NCI-H2196 treated with DMSO at 0.1 percent for 48 hours (cell line): ENCODE results near the gene CDH22.

Experiments used
- DNase-seq: peaks from one replicate; lab custom pipeline; 2025; ENCODE audit not compliant: unreplicated experiment; lab: John Stamatoyannopoulos, UW

The CDH22 gene

DNA sequence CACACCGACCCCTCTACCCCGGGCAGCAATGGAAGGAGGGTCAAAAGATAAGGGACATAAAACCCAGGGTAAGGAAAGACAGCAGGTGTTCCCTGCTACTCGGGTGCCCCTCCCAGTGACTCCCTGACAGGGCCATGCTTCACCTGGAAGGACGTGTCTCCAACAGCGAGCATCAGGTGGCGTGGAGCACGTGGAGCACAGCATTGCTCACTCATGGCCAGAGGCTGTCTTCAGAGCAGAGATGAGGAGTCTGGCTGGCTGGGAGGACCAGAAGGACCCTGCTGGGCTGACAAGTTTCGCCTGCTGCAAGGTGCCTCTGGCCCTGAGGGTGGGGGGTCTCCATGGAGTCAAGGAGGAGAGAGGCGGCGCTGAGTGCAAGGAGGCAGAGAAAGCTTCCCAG, 15.3 kb upstream of the CDH22 start:
- no peak for DNase-seq

DNA sequence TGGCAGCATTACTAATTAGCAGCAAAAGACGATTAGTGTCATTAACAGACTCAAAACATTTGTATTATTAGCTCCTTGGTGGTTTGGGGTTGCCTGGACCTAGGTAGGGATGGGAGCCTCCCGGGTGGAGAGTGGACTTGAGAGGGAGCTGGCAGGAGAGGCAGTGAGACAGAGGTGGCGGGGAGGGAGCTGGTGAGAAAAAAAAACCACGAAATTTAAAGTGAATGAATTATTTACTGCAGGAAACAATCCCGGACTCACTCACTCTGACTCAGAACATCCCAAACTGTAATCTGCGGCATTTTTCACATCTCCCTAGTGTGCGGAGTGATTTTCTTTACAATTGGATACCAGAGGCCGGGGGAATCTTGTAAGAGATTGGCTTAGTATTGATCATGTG, 14.3 kb upstream of the CDH22 start:
- DNase-seq, result no peak

- DNase-seq, result peak; percentile 64
Observed at GRCh38 chr20:46317685-46318177, 9.4 kb upstream of the CDH22 start.

DNA sequence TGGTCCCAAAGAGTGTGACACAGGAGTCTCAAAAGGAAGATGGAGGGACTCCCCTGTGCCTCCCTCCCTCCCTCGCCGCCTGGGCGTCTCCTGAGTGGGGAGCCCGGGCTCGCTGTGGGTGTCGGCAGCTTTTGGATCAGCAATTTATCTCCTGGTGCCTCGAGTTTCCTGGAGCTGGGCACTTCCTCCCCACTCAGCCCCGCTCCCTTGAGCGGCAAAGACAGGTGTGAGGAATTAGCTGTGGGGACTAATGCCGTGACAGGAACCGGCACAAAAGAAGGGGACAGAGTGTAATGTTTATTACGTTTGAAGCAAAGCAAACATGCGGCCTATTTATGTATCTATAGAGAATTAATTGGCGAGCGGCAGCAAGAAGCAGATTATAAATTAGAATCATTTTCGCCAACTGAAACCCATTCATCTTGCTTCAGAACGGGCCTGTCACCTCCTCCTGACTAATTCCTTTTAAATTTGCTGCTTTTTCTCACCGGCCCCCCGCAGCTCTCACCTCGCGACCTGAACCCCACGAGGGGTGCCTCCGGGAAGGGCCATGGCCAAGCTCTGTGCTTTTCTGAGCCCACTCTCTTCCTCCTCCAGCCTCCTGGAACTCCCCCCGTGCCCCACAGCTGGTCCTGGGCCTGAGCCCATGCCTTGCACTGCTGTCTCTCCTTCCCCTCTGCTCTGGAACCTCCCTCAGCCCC, 8.8 kb upstream of the CDH22 start:
- DNase-seq, result no peak

GRCh38 chr20:46315311-46315710, 7.0 kb upstream of the CDH22 start:
- DNase-seq, result no peak

DNA sequence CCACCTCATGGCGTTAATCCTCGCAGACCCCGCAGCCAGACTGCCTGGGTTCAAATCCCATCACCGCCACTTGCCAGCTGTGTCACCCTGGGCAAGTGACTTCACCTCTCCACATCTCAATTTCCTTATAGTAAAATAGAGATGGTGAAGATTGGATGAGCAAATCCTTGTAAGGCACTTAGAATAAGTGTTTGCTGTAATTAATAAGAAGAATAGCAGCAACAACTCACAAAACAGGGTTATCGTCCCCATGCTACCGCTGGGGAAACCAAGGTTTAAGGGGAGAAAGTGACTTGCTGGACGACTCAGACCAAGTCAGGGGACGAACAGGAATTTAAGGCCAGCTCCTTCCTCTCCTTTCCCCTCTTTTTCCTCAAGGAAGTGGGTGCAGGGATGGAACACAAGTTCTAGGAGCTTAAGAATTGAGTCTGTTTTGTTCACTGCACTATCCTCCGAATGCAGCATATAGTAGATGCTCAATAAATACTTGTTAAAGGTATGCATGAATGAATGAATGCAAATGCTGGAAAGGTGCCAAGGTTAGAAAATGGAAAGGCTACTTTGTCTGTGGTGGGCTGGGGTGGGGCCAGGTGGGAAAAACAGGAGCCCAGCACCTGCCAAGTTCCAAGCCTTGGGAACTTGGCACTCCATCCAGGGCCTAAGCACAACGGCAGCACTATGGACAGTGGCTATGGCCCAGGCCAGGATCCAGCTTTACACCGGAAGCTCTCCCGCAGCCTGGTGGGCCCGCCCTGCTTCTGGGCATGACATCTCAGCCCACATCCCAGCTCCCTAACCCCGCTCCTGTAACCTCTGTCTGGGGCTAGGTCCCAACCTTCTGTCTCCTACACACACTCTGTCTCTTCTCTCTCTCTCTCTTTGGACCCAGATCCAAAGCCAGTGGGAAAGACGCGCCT, 4.9 kb upstream of the CDH22 start:
- no peak for DNase-seq

DNA sequence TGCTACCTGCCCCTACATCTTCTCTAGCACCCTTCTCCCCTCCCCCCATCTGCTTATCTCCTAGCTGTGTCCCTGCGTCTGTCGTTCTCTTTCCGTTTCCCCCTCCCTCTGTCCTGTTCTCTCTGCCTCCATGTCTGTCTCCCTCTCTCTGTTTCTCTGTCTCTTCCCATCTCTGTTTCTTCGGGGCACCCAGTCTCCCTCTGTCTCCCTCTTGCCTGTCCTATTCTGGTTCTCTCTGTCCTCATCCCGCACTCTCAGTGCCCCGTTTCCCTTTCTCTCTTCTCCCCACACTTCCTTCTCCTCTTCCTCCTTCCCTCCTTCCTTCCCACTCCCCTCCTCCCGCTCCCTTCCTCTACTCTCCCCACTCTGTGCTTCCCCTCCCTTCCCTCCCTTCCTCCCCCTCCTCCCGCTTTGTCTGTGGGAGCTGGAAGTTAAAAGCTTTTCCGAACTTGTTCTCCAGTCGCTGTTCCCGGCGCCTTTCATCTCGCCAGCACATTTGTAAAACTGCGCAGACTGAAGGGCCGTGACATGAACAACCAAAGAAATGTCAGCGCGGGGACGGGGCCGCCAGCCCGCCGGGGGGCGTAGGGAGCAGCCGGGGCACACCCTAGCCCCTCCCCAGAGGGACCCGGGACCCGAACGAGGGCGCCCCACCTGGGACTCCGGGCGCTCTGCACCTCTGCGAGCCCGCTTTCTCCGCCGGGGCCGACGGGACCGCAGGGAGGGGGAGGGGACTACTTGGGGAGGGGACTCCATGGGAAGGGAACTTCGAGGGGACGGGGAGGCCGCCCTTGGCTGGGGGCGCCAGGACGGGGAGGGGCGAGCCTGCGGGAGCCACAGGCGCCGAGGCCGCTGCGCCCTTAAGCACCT, 4.0 kb upstream of the CDH22 start:
- DNase-seq, result no peak

GRCh38 chr20:46311719-46312074, 3.4 kb upstream of the CDH22 start:
- DNase-seq, result no peak

GRCh38 chr20:46311039-46311650, 2.8 kb upstream of the CDH22 start:
- no peak for DNase-seq

DNA sequence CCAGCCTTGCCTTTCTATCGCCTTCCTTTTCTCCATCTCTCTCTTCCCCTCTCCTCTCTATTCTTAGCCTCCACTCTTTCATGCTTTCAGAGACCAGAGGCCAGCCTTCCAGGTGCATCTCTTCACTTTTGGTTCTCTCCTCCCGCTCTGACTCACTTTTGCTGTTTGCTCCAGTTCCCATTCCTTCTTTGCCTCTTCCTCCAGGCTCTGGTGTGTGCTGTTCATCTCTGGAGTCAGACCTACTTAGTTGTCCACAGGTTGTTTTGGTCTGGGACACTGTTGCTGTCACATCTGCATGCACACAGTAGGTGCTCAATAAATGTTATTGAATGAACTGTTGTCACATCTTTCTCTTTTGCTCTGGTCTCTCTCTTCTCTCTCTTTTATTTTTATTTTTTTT, 1.6 kb upstream of the CDH22 start:
- DNase-seq, result no peak

- no peak for DNase-seq
Observed at GRCh38 chr20:46307999-46308257, 370 bp downstream of the CDH22 start.

- DNase-seq, result peak; percentile 54
Observed at GRCh38 chr20:46307139-46307998, 929 bp downstream of the CDH22 start.

DNA sequence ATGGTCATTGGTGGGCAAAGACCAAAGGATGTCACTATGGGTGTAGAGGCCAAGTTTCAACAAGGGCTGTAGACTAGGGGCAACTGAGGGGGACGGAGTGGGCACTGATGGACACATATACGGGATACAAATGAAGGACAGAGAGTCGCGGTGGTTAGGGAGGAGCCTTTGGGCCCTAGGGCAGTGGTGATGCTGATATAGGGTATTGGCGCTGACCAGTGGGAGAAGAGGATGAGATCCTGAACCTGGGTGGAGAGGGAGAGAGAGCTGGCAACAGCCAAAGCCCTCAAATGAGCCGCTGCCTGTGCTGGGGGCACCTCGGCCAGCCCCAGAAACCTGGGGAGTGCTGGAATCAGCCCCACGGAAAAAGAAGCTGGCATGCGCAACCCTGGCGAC, 1.6 kb downstream of the CDH22 start:
- DNase-seq, result no peak

- no peak for DNase-seq
Observed at GRCh38 chr20:46305973-46306360, 2.3 kb downstream of the CDH22 start.

DNA sequence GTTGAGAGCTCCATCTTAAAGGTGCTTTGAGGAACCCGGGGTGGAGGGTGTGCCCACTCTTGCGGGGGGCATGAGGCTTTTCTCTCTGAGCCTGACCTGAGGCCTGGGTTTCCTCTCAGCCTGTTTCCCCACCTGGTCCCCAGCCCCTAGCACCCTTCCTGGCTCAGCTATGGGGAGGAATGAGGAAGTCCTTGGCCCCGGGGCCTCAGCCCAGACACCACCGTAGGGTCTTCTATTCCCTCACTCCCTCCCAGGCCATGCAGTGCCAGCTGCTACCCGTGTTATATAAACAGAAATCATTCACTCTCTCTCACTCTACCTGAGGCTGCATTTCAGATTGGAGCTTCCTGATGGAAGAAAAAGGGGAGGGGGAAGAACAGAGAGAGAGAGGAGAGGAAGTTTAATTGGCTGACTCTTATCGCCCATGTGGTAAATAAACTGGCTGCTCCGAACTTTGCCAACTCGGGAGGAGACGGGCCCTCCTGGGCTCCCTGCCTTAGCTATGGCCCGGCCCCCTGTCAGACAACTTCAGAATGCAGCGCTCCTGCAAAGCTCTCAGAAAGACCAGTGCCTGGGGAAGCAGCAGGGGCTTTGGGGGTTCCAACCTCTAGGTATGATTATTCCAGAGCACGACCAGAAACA, 2.8 kb downstream of the CDH22 start:
- DNase-seq, result no peak

DNA sequence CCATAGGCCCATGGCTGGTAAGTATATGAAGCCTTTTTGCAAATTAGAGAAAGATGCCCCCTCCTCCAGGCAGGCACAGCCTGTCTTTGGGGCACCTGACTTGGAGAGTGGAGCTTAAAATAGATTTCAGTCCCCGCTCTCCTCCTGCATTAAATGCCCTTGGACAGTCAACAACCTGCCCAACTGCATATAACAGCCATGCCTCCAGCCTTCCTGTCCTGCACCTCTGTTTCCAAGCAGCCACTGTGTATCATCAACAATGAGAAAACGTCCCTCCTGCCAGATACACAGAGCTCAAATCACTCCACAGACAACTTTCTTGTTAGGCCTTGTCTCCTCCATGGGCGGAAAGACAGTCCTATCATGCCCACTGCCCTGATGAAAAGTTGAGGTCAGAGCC, 3.4 kb downstream of the CDH22 start:
- no peak for DNase-seq

GRCh38 chr20:46304361-46304760, 3.9 kb downstream of the CDH22 start:
- no peak for DNase-seq

DNA sequence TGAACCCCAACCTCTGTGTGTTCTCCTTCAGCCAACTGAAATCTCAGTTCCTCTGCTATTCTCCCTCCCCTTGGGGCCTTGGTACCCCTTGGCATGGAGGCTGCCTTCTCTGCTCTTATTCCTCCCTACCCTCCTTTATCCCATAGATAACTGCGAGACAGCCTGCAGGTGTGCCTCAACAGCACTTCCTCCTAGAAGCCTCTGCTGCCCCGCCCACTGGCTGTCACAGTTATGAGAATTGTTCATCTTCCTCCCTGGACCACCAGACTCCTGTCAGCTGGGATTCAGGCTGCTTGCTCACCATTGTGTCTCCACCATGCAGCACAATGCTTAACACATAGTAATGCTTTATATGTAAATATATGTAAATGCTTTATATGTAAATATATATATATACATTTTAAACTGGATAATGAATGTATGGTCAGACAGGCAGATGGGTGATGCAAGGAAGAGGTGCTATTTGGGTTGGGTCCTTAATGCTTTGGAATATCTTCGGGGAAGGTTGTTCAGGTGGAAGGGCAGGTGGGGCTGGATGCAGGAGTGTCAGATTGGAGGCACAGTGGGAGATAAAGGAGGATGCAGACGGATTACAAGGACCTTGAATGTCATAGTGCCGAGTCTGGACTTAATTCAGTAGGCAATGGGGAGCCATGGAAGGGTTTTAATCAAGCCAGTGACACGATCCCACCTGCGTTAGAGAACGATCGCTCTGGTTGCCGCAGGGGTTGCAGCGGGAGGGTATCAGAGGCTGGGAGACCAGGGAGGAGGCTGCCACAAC, 4.9 kb downstream of the CDH22 start:
- DNase-seq, result no peak

DNA sequence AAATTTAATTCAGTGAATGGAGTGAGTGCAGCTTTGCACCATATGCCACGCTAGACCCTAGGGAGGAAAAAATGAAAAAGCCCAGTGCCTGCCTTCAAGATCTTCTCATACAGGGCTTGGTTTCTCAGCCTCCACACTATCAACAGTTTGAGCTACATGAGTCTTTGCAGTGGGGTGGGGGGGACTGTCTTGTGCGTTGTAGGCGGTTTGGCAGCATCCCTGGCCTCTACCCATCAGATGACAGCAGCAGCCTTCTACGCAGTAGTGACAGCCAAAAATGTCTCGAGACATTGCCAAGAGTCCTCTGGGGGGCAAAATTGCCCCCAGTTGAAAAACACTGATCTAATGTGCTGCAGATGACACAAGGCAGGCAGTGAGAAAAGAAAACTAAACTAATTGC, 6.2 kb downstream of the CDH22 start:
- DNase-seq, result no peak
